Endothelial cell of umbilical vein (primary cell): ENCODE data around the gene SFMBT2.

ENCODE experiments used
- EZH2 ChIP-seq: IDR thresholded peaks from 2 replicates; pipeline ENCODE4 v1.6.1; 2012; ENCODE audit warnings: borderline replicate concordance, low read depth, mild to moderate bottlenecking, moderate library complexity, low read length, inconsistent platforms; ENCODE audit not compliant: severe bottlenecking
- MYC ChIP-seq: IDR thresholded peaks from one replicate; pipeline ENCODE4 v1.6.1; 2011; ENCODE audit warnings: mild to moderate bottlenecking, low read depth, low read length
- POLR2A ChIP-seq: IDR thresholded peaks from 2 replicates; pipeline ENCODE4 v1.6.1; 2012; ENCODE audit warnings: low read depth, mild to moderate bottlenecking, control low read depth, low read length
- POLR2AphosphoS5 ChIP-seq: IDR thresholded peaks from 2 replicates; pipeline ENCODE4 v1.6.1; 2012; ENCODE audit warnings: low read depth, mild to moderate bottlenecking, control low read depth, low read length, moderate library complexity; ENCODE audit not compliant: insufficient read depth
- TF ChIP-seq, protein P1 (sequence below), 2 donors: IDR thresholded peaks; 1 replicate in 1 of 2; 2 replicates in 1 of 2; pipeline ENCODE4 v1.5.1; 2011; ENCODE audit warnings: low read length in 2 of 2, mild to moderate bottlenecking in 2 of 2, moderate library complexity in 2 of 2, control low read depth in 1 of 2, inconsistent platforms in 1 of 2, low read depth in 1 of 2; ENCODE audit not compliant: insufficient read depth in 1 of 2; ENCODE audit errors: extremely low read depth in 1 of 2

DNA sequence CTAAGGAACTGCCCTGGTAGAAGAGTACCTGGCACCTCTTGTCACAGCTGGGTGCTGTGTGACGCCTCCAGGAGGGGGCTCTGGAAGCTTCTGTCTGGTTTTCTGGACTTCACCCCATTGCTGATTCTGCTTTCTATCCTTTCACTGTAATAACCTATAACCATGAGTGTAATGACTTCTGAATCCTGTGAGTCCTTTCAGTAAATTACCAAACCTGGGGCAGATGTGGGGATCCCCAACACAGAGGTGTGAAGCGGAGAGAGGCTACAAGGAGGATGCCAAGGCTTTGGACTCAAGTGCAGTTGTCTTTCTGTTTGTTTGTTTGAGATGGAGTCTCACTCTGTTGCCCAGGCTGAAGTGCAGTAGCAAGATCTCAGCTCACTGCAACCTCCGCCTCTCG, 143.7 kb downstream of the SFMBT2 start:
- TF ChIP-seq POLR2AphosphoS5: no peak
- TF ChIP-seq, protein P1, sequence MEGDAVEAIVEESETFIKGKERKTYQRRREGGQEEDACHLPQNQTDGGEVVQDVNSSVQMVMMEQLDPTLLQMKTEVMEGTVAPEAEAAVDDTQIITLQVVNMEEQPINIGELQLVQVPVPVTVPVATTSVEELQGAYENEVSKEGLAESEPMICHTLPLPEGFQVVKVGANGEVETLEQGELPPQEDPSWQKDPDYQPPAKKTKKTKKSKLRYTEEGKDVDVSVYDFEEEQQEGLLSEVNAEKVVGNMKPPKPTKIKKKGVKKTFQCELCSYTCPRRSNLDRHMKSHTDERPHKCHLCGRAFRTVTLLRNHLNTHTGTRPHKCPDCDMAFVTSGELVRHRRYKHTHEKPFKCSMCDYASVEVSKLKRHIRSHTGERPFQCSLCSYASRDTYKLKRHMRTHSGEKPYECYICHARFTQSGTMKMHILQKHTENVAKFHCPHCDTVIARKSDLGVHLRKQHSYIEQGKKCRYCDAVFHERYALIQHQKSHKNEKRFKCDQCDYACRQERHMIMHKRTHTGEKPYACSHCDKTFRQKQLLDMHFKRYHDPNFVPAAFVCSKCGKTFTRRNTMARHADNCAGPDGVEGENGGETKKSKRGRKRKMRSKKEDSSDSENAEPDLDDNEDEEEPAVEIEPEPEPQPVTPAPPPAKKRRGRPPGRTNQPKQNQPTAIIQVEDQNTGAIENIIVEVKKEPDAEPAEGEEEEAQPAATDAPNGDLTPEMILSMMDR (IDR thresholded peaks at IDR 0.05; ENCODE audit: extremely low read depth in 1 of 2, insufficient read depth in 1 of 2, low read depth in 1 of 2, low read length in 2 of 2): no peak
- TF ChIP-seq POLR2A: no peak
- no peak for TF ChIP-seq MYC
- no peak for TF ChIP-seq EZH2
